SK-MEL-5 (cell line): ENCODE data around the gene SUSD4. TPM values are rescaled to one million over a fixed set of nuclear protein-coding genes. Genes with fewer than 3 reads are reported as not detected.
"Not testable (repeated sequence)": the region's sequence is repeated elsewhere in the genome, so short reads cannot be mapped to it uniquely, and the experiment has no call there.

Experiments used
- DNase-seq: peaks from one replicate; pipeline ENCODE4 v3.0.0-alpha.2; 2016; ENCODE audit warnings: low read depth, low spot score
- in situ Hi-C: cut with HindIII; loops from 2 replicates; pipeline ENCODE4 v1.10.0; 2016; ENCODE audit warnings: low sequenced_read_pairs, high pct_unique_total_duplicates, low pct_unique_long_range_greater_than_20kb
- total RNA-seq: library from RNA; depleted of rRNA; stranded (reverse); fragments of >200 nt; shearing (Covaris generic); gene quantifications from 2 replicates; pipeline ENCODE4 v1.2.3, GENCODE V29; 2014

The SUSD4 gene
- total RNA-seq, 1 experiment from 2014 or later, result not detected

DNA sequence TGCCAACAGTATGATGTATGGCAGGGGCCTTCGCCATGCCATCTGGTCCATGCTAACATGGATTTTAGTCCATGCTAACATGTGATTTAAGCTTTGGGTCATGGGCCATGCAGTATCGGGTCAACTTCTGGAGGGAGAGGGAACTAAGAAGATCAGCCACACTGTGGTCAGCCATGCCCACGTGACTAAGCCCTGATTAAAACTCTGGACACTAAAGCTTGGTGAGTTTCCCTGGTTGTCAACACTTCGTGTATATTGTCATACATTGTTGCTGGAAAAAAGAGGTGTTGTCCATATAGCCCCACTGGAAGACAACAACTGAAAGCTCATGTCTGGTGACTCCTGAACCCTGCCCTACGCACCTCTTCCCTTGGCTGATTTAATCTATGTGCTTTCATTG, 90.5 kb downstream of the SUSD4 start:
- no peak for DNase-seq
- in situ Hi-C loops, result no loop called here

DNA sequence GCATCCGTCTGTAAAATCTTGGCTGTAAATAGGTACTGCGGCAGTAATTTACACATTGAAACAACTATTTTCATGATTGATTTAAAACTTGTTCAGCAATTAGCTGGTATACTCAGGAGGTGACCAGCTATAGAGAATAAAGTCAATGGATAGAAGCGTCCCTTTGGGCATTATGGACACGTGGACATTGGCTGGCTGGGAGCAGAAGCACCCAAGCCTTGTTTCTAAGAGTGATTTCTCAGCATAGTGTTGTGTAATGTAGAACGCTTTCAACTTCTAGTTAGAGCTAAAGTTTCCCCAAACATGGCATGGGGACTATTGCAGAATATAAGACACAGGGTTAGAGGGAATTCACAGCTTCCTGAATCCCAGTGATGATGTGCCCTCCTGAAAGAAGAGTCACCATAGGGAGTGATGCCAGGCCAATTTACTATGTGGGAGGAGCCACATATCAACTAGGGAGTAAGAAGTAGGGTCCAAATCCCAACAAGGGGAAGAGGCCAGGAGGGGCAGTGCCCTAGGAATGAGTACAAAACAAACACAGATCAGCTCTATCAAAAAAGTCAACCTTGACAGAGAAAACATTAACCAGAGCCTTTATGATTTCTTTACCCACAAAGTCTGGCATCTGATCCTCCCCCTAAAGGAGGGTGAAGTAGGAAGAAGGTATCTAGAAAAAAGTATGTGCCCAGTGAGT, 92.7 kb downstream of the SUSD4 start:
- in situ Hi-C loops, result no loop called here
- no peak for DNase-seq

DNA sequence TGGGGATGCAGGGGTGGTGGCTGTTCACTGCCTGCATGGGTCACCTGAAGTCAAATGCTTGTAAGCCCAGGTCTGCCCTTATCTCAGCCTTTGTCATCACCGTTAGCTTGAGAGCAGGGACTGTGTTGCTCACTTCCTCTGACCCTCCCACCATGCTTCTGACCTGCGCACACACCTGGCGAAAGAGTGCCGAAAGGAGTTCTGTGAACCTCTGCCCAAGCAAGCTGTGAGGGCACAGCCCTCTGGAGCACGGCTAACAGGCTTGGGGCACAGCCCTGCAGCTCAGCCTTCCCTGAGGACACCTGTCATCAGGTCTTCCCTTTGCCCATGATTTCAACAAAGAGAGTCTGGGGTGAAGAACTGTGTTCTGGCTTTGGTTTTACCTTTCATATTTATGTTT, 93.8 kb downstream of the SUSD4 start:
- in situ Hi-C loops, result no loop called here

GRCh38 chr1:223269006-223269405, 95.0 kb downstream of the SUSD4 start:
- in situ Hi-C loops, result no loop called here
- no peak for DNase-seq

More for the DNA sequence above, 93.8 kb downstream of the SUSD4 start:
- DNase-seq, result no peak

GRCh38 chr1:223266632-223267172, 97.3 kb downstream of the SUSD4 start:
- DNase-seq, result no peak
- in situ Hi-C loops, result no loop called here

GRCh38 chr1:223264983-223265908, 98.7 kb downstream of the SUSD4 start:
- no peak for DNase-seq
- in situ Hi-C loops, result no loop called here

DNA sequence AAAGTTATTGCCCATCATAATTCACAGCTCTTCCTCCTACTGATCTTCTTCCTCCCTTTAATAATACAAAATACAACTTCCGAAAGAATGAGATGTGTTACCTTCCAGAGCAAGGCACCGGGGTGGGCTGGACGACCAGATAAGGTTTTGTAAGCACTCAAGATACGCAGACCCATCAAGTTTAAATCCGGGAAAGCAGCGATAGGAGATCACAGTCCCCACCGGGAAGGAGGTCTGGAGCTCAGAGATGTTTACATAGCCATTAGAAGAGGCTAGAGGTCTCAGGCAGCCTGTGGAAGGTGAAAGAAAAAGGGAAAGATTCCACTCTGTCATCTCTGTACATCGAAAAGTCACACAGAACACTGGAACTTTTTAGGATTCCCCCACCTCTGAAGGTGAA, 99.4 kb downstream of the SUSD4 start:
- no peak for DNase-seq
- in situ Hi-C loops, result no loop called here

GRCh38 chr1:223261914-223262313, 102.1 kb downstream of the SUSD4 start:
- no peak for DNase-seq
- in situ Hi-C loops, result no loop called here

DNA sequence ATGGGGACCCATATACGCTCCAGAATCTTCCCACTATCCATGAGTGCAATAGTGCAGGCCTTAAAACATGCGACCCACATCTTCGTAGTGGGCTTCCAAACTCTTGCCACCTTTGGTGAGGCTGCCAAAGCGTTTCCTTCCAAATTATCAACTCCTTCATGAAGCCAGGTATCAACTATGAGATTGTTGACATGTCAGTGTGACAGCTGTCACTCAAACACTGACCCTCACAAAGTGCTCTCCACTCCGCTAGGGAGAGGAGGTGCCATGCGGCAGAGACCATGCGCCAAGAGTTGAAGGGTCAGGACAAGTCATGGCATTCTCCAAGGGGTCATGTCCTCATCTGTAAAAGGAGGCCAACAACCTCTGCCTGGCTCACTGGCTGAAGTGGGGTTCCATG, 103.3 kb downstream of the SUSD4 start:
- DNase-seq, result no peak
- in situ Hi-C loops, result no loop called here

GRCh38 chr1:223259462-223259861, 104.5 kb downstream of the SUSD4 start:
- in situ Hi-C loops, result no loop called here
- DNase-seq, result no peak

DNA sequence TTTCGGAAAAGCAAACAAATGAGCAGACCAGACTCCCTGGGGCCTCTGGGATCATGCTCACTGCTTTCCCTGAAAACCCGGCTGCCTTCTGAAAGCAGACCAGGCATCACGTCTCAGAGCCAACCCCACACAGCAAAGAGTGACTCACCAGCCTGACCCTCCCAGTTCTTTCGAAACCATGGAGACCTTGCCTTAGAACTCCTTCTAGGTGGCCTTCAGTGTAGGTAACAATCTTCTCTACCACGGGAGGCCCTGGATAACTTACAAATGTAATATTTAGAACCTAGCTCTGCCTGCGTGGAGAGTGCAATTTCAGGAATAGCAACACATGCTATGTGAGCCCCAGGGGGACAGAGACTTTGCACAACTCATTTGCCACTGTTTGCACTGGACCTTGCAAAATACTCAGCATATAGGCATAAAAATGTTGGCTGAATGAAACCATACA, 105.2 kb downstream of the SUSD4 start:
- no peak for DNase-seq
- in situ Hi-C loops, result no loop called here

- DNase-seq, result no peak
- in situ Hi-C loops, result no loop called here
These were observed 106.0 kb downstream of the SUSD4 start for GRCh38 chr1:223257856-223258550.

GRCh38 chr1:223256034-223256433, 107.9 kb downstream of the SUSD4 start:
- in situ Hi-C loops, result no loop called here

GRCh38 chr1:223253916-223254315, 110.1 kb downstream of the SUSD4 start:
- no peak for DNase-seq
- in situ Hi-C loops, result no loop called here

More at GRCh38 chr1:223256034-223256433, 107.9 kb downstream of the SUSD4 start:
- no peak for DNase-seq

- in situ Hi-C loops, DNase-seq: not testable (repeated sequence)
These were observed 112.6 kb downstream of the SUSD4 start for GRCh38 chr1:223251387-223251786.

GRCh38 chr1:223250632-223251015, 113.4 kb downstream of the SUSD4 start:
- no peak for DNase-seq
- in situ Hi-C loops, result no loop called here

GRCh38 chr1:223249854-223250631, 113.9 kb downstream of the SUSD4 start:
- in situ Hi-C loops, result no loop called here

More at GRCh38 chr1:223249854-223250631, 113.9 kb downstream of the SUSD4 start:
- no peak for DNase-seq
